Activated CD4-positive, alpha-beta T cell treated with anti-CD3 and anti-CD28 coated beads, Interleukin-2, amount 10 ng/mL, durations not matched to agents 7 days and 5 days (primary cell): ENCODE measurements around the gene ELK1. TPM values are rescaled to one million over a fixed set of nuclear protein-coding genes. Genes with fewer than 3 reads are reported as not detected.

ENCODE experiments used
- CTCF ChIA-PET: fragments of 350-600 bp; sonication (Branson Sonifier 250); formaldehyde crosslinking; loops from one replicate; lab custom pipeline; 2021; ENCODE audit warnings: antibody characterized with exemption; lab: Charles Lee
- POLR2A ChIA-PET: fragments of 350-600 bp; sonication (Branson Sonifier 250); formaldehyde crosslinking; loops from one replicate; lab custom pipeline; 2021; ENCODE audit warnings: antibody characterized with exemption; lab: Charles Lee
- DNase-seq: peaks from one replicate; pipeline ENCODE4 v3.0.0-alpha.2; 2020
- H3K27ac Mint-ChIP-seq: one replicate; pipeline ENCODE4 v1.8.0; 2021; ENCODE audit warnings: mild to moderate bottlenecking, moderate library complexity, mixed read lengths
- H3K27me3 Mint-ChIP-seq: one replicate; pipeline ENCODE4 v1.8.0; 2021; ENCODE audit warnings: mixed read lengths
- H3K36me3 Mint-ChIP-seq: one replicate; pipeline ENCODE4 v1.8.0; 2021; ENCODE audit warnings: low read depth, mixed read lengths
- H3K4me1 Mint-ChIP-seq: one replicate; pipeline ENCODE4 v1.8.0; 2021; ENCODE audit warnings: mixed read lengths
- H3K4me3 Mint-ChIP-seq: one replicate; pipeline ENCODE4 v1.8.0; 2021; ENCODE audit warnings: mild to moderate bottlenecking, moderate library complexity, mixed read lengths
- H3K9me3 Mint-ChIP-seq: one replicate; pipeline ENCODE4 v1.8.0; 2021; ENCODE audit warnings: mixed read lengths
- total RNA-seq, 2 experiments: library from RNA; stranded (reverse); gene quantifications; one replicate each; pipeline ENCODE4 v1.2.3, GENCODE V29; 2021

ELK1 gene
- total RNA-seq, 2 experiments from 2014 or later, result 56.4 to 61.1 TPM

- no peaks in the 10 kb centered on the region for H3K27me3 Mint-ChIP-seq
- ChIA-PET CTCF (interaction anchor here (0.6 to 1.0 kb wide), 2 partner anchors 10 to 403 kb away, joined by 3 read pairs; no protein-coding TSS in a partner anchor), POLR2A (no interaction called here)
- H3K27ac Mint-ChIP-seq, result peak overlapping the region; percentile 81
- H3K9me3 Mint-ChIP-seq, result peaks cover 3% of the 10 kb centered on the region
- peak overlapping the region; percentile 58 for H3K4me3 Mint-ChIP-seq
- peaks cover 46% of the 10 kb centered on the region for H3K36me3 Mint-ChIP-seq
- peaks cover 34% of the 10 kb centered on the region for H3K4me1 Mint-ChIP-seq
- peak; percentile 47 for DNase-seq
Measured at GRCh38 chrX:47637546-47638195, 12.7 kb downstream of the ELK1 start.

DNA sequence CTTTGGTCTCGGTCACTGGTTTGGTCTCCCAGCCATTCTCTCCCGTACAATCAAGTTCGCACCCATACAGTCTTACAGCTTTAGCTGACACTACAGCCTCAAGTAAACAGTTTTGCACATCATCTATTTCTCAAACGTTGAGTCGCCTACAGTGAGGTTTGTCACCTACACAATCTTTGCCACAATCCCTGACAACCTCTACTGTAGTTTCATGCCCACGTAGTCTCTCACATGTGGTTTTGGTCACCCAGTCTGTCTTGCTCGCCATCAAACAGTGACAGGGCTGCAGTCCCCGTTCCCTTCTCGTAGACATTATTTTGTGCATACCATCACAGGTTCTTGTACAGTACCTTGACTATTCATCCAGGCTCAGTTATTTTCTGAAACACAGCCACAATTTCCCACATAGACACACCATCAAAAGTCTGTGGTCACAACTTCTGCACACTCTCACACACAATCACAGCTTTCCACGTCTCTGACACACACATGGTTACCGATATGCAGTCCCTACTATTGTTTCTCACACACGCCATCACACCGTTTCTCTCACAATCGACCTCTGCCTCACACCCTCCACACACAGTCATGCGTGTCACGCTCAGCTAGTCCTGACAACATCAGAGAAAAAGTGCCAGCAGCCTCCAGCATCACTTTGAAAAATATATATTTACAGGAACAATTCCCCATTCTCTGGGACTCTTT, 15.3 kb downstream of the ELK1 start:
- no peaks in the 10 kb centered on the region for H3K27me3 Mint-ChIP-seq
- DNase-seq, result no peak
- H3K27ac Mint-ChIP-seq, result no peak overlapping the region
- H3K4me3 Mint-ChIP-seq, result no peak overlapping the region
- peaks cover 35% of the 10 kb centered on the region for H3K36me3 Mint-ChIP-seq
- H3K9me3 Mint-ChIP-seq, result peaks cover 3% of the 10 kb centered on the region
- ChIA-PET POLR2A (no interaction called here), CTCF (no interaction called here)
- H3K4me1 Mint-ChIP-seq, result peaks cover 40% of the 10 kb centered on the region

- Mint-ChIP-seq H3K36me3 (peaks cover 25% of the 10 kb centered on the region), H3K27me3 (no peaks in the 10 kb centered on the region), H3K4me3 (no peak overlapping the region), H3K27ac (no peak overlapping the region), H3K4me1 (peaks cover 41% of the 10 kb centered on the region), H3K9me3 (no peaks in the 10 kb centered on the region)
- ChIA-PET POLR2A (no interaction called here), CTCF (interaction anchor here (0.6 kb wide), 1 partner anchor 818 kb away, joined by 3 read pairs; no protein-coding TSS in a partner anchor)
- DNase-seq, result no peak
Measured at GRCh38 chrX:47633689-47634590, 16.4 kb downstream of the ELK1 start.

- ChIA-PET POLR2A (no interaction called here), CTCF (no interaction called here)
- Mint-ChIP-seq H3K27me3 (no peaks in the 10 kb centered on the region), H3K27ac (peak overlapping the region; percentile 62), H3K4me3 (no peak overlapping the region), H3K4me1 (peaks cover 35% of the 10 kb centered on the region), H3K9me3 (no peaks in the 10 kb centered on the region), H3K36me3 (peaks cover 17% of the 10 kb centered on the region)
- DNase-seq, result no peak
Measured at GRCh38 chrX:47632666-47633065, 17.7 kb downstream of the ELK1 start.

- Mint-ChIP-seq H3K9me3 (no peaks in the 10 kb centered on the region), H3K27me3 (no peaks in the 10 kb centered on the region), H3K4me1 (peaks cover 25% of the 10 kb centered on the region), H3K36me3 (peaks cover 11% of the 10 kb centered on the region), H3K27ac (no peak overlapping the region), H3K4me3 (no peak overlapping the region)
- DNase-seq, result no peak
- ChIA-PET CTCF (no interaction called here), POLR2A (no interaction called here)
Measured at GRCh38 chrX:47631676-47632075, 18.7 kb downstream of the ELK1 start.

- Mint-ChIP-seq H3K4me1 (peaks cover 22% of the 10 kb centered on the region), H3K36me3 (peaks cover 10% of the 10 kb centered on the region), H3K9me3 (no peaks in the 10 kb centered on the region), H3K27me3 (no peaks in the 10 kb centered on the region), H3K27ac (peak within 1 kb of the TSS; percentile 93), H3K4me3 (peak within 1 kb of the TSS; percentile 78)
- DNase-seq, result peak; percentile 33
- CTCF ChIA-PET, result interaction anchor here (0.6 to 1.4 kb wide), 2 partner anchors 15 to 128 kb away, joined by 3 read pairs; no protein-coding TSS in a partner anchor
- POLR2A ChIA-PET, result no interaction called here
Measured at GRCh38 chrX:47629419-47630200, 20.8 kb downstream of the ELK1 start, which contains the start of gene CFP. Gene CFP, minus strand, starts transcription at chrX:47629930. Its CDS starts 86 bp downstream, at chrX:47629844.

DNA sequence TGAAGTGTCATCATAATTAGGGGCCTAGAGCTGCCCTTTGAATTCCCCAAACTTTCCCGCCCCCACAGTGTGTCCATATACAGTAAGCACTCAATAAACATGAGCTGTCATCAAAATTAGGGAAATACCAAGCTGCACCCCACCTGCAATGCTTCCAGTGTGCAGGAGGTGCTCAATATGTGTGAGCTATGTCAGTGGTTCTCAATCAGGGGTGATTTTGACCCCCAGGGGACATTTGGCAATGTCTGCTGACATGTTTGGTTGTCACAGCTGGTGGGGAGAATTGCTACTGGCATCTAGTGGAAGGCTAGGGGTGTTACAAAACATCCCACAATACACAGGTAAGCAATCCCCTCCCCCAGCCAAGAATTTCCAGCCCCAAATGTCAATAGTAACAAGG, 21.4 kb downstream of the ELK1 start:
- Mint-ChIP-seq H3K27me3 (no peaks in the 10 kb centered on the region), H3K27ac (peak overlapping the region; percentile 93), H3K4me3 (peak overlapping the region; percentile 78), H3K4me1 (peaks cover 25% of the 10 kb centered on the region), H3K9me3 (no peaks in the 10 kb centered on the region), H3K36me3 (peaks cover 10% of the 10 kb centered on the region)
- POLR2A ChIA-PET, result no interaction called here
- CTCF ChIA-PET, result interaction anchor here (1.1 kb wide), 1 partner anchor 16 kb away, joined by 4 read pairs; no protein-coding TSS in a partner anchor
- peak; percentile 33 for DNase-seq

- no peak overlapping the region for H3K4me3 Mint-ChIP-seq
- H3K9me3 Mint-ChIP-seq, result no peaks in the 10 kb centered on the region
- ChIA-PET CTCF (interaction anchor here (1.1 to 1.6 kb wide), 2 partner anchors 56 to 144 kb away, joined by 3 read pairs; no protein-coding TSS in a partner anchor), POLR2A (no interaction called here)
- peaks cover 30% of the 10 kb centered on the region for H3K4me1 Mint-ChIP-seq
- no peak overlapping the region for H3K27ac Mint-ChIP-seq
- peaks cover 7% of the 10 kb centered on the region for H3K36me3 Mint-ChIP-seq
- H3K27me3 Mint-ChIP-seq, result peaks cover 9% of the 10 kb centered on the region
- DNase-seq, result no peak
Measured at GRCh38 chrX:47625365-47625764, 25.0 kb downstream of the ELK1 start.

- H3K4me1 Mint-ChIP-seq, result peaks cover 23% of the 10 kb centered on the region
- no peaks in the 10 kb centered on the region for H3K9me3 Mint-ChIP-seq
- H3K27me3 Mint-ChIP-seq, result peaks cover 14% of the 10 kb centered on the region
- peak overlapping the region; percentile 73 for H3K4me3 Mint-ChIP-seq
- H3K27ac Mint-ChIP-seq, result no peak overlapping the region
- CTCF ChIA-PET, result interaction anchor here (0.6 to 1.3 kb wide), 3 partner anchors 9 to 25 kb away, joined by 4 read pairs; no protein-coding TSS in a partner anchor
- DNase-seq, result peak; percentile 34
- POLR2A ChIA-PET, result no interaction called here
- H3K36me3 Mint-ChIP-seq, result peaks cover 7% of the 10 kb centered on the region
Measured at GRCh38 chrX:47623540-47624027, 26.8 kb downstream of the ELK1 start.

DNA sequence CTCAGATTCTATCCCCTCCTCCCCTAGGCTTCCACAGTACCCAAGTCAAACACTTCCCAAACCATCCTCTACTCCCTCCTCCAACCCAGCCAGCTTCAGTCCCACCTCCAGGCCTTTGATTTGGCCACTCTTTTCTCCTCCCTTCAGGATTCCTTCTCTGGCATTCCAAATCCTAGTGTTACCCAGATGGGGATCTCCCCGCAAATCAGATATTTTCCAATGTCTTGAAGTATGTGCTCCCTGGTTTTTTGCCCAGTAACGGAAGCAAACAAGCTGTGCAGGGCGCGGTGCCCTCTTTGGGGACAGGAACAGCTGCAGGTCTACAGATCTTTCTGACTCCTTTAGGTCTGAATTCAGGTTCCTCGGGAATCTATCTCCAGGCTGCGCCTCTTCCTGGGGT, 28.5 kb downstream of the ELK1 start:
- Mint-ChIP-seq H3K4me1 (peaks cover 22% of the 10 kb centered on the region), H3K27ac (no peak overlapping the region), H3K4me3 (no peak overlapping the region), H3K9me3 (no peaks in the 10 kb centered on the region), H3K27me3 (peaks cover 29% of the 10 kb centered on the region), H3K36me3 (peaks cover 4% of the 10 kb centered on the region)
- ChIA-PET CTCF (no interaction called here), POLR2A (no interaction called here)
- DNase-seq, result no peak

GRCh38 chrX:47620303-47620685, 30.1 kb downstream of the ELK1 start:
- Mint-ChIP-seq H3K9me3 (no peaks in the 10 kb centered on the region), H3K4me3 (peak overlapping the region; percentile 48), H3K27ac (no peak overlapping the region), H3K4me1 (peaks cover 22% of the 10 kb centered on the region), H3K36me3 (no peaks in the 10 kb centered on the region), H3K27me3 (peaks cover 35% of the 10 kb centered on the region)
- CTCF ChIA-PET, result no interaction called here
- no peak for DNase-seq
- POLR2A ChIA-PET, result no interaction called here
